T47D (cell line): ENCODE measurements around the gene SH2B3.

Experiments used
- DNase-seq, 2 experiments: peaks; one replicate each; pipeline versions ENCODE4 v3.0.0 to v3.0.0-alpha.2; 2011 to 2012; ENCODE audit warnings: low read depth in 1 of 2, low spot score in 1 of 2
- JUND ChIP-seq: IDR thresholded peaks from 2 replicates; pipeline ENCODE4 v1.6.1; 2012; ENCODE audit warnings: low read depth
- in situ Hi-C: cut with HindIII; loops from 2 replicates; pipeline ENCODE4 v1.10.0; 2016; ENCODE audit warnings: low sequenced_read_pairs, low pct_unique_long_range_greater_than_20kb

The SH2B3 gene

DNA sequence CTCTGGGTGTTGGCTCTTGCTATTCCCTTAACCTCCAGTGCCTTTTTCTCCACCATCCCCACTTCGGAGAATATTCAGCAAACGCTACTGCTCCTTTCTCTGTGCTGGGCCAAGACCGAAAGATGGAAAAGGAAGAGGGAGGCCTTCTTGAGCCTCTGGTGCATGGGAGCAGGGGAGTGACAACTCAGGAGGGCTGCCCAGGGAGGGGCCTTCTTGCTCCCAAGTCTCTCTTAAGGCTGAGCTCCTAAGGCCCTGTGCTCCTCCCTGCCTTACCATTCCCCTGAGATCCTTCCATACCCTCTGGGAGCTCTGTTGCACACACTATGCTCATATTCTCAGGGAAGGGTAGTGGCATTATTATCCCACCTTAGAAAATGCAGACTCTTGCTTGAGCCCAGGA, 34.9 kb downstream of the SH2B3 start:
- in situ Hi-C loops: no loop called here
- no peak for TF ChIP-seq JUND
- DNase-seq: no peak

DNA sequence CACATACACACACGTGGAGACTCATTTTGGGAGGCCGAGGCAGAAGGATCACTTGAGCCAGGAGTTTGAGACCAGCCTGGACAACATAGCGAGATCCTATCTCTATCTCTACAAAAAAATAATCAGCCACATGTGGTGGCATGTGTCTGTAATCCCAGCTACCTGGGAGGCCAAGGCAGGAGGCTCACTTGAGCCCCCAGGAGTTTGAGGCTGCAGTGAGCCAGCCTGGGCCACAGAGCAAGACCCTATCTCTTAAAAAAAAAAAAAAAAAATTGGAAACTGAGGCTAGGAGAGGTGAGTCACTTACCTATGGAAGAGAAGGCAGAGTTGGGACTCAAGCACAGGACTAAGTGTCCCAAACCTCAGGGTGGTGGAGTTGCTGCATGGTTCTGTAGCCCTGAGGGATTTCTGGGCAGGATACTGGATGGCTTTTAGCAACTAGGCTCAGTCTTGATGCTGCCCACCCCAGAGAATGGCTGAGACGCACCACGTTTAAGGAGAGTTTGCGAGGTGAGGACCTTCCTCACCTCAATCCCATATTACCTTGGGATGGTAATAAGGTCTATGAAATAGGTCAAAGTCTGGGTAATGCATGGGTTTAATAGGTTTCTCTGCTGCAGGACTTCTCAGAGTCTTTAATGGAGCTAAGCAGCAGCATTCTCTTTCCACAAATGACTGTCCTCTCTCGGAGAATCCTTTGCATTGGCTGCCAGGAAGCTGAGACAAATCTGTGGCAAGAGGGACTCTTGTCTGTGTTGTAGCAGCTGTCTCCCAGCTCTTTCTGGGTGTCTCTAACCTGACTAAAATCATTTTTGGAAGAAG, 35.6 kb downstream of the SH2B3 start:
- TF ChIP-seq JUND: no peak
- in situ Hi-C loops: no loop called here
- no peak for DNase-seq

DNA sequence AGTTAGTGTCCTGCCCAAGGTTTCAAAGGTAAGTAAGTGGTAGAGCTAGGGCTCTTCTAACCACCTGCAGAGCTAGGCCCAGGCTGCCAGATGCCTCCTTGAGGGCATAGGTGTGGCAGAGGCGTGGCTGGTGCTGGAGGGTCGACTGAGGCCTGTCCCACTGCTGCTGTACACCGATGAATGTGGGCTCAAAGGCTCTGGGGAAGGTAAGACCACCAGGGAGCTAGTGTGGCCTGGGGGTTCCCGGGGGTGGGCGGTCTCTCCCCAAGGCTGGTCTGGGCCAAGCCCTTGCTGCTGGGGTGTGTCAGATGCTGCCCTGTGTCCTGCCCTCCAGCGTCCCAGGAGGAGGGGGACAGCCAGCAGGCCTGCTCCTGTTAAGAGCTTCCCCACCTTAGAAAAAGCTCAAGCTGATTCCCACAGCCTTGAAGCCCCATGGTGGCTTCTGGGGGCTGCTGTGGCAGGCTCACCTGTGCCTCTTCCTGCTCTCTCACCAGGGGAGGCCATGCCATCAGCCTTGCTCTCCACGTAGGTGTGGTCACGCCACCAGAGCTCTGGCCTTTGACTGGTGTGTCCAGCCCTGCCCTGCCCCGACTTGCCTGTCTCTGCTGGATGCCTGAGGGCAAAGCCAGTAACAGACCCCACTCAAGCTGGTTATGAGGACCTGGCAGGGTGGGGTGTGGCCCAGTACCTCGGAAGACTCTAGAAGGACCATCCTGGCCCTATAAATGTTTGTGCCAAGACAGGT, 36.8 kb downstream of the SH2B3 start:
- DNase-seq: no peak
- in situ Hi-C loops: no loop called here
- no peak for TF ChIP-seq JUND

DNA sequence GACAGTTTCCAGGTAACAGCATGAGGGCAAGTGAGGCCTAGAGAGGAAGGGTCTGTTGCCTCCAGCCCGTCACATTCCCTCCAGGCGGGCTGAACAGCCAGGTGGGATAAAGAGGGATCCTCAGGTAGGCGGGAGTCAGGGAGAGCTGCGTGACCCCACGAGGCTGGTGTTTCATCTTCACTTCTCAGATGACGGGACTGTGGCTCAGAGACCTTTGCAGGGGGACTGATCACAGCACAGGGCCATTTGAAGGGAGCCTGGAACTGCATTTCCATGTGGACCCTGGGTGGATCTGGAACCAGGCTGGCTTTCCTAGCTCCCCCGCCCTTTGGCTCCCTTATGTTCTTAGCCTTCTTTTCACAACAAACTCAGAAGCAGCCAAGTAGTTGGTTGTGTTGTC, 37.4 kb downstream of the SH2B3 start:
- in situ Hi-C loops: no loop called here
- TF ChIP-seq JUND: no peak
- no peak for DNase-seq

DNA sequence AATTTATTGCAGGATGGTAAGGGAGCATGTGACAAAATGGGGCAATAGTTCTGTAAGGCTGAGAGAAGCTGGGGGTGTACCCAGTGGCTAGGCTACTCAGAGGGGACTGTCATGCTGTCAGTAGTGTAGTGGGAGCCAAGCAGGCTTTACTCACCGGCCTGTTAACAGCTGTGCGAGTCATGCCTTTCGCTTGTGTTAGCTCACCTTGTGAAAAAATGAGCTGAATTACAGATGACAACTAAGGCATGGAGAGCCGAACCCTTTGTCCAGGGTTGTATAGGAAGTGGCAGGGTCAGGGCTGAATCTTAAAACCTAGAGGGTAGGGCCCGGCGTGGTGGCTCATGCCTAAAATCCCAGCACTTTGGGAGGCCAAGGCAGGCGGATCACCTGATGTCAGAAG, 37.9 kb downstream of the SH2B3 start:
- in situ Hi-C loops: no loop called here
- no peak for DNase-seq
- no peak for TF ChIP-seq JUND

DNA sequence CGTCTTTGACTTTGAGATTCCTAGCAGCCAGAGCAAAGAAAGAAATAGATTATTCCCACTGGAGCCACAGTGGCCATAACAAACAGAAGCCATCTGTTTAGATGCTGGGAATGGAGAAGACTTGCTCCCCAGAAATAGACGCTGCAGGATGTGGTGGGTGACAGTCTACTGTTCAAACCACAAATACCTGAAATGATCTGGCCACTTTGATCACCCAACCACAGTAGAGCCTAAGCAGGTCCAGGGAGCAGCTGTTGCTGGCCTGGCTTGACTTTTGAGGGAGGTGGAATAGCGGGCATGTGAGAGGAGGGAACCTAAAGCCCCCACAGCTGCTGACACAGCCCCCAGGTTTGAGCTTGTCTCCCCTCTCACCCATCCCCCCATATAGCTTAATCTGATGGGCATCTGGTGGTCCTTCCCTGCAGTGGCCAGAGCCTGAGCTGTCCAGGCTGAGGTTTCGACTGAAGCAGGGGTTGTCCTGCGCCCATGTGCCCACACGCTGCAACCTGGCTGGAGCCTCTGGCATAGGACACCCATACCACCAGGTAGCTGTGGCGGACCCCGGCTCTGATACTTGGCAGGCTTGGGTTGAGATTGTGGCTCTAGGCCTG, 38.7 kb downstream of the SH2B3 start:
- in situ Hi-C loops: no loop called here
- no peak for DNase-seq
- TF ChIP-seq JUND: no peak

DNA sequence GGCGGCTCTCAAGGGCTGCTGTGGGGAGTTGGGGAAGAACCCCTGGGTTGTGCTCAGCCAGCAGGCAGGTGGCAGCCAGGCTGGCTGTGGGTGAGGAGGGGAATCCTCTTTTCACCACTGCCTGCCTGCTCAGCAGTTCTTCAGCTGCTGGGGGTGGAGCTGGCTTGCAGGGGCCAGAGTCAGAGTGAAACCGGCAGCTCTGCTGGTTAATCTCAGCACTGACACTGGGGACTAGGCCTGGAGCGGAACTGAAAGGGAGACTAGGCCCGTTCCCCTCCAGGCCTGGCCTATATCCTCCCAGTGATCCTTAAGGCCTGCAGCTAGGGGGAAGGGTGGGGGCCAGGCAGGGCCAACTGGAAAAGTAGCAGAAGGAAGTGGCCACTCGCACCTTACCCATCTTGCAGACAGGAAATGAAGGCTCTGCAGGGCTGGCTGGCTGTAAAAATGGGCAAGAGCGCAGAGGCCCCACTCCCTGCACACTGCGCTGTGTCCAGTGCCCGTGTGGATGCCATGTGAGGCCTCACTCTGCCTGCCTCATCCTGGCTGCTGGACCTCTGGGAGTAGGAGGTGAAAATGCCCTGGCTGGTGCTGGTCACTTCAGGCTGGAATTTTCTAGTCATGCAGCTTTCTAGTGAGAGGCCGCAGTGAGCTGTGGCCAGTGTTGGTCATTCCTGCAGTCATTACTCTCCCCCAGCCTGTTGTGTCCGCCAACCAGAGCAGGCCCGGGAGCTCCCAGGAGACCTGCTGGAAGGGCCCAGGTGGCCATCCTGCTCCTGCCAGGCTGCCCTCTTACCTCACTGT, 39.4 kb downstream of the SH2B3 start:
- in situ Hi-C loops: no loop called here
- no peak for TF ChIP-seq JUND
- no peak for DNase-seq

DNA sequence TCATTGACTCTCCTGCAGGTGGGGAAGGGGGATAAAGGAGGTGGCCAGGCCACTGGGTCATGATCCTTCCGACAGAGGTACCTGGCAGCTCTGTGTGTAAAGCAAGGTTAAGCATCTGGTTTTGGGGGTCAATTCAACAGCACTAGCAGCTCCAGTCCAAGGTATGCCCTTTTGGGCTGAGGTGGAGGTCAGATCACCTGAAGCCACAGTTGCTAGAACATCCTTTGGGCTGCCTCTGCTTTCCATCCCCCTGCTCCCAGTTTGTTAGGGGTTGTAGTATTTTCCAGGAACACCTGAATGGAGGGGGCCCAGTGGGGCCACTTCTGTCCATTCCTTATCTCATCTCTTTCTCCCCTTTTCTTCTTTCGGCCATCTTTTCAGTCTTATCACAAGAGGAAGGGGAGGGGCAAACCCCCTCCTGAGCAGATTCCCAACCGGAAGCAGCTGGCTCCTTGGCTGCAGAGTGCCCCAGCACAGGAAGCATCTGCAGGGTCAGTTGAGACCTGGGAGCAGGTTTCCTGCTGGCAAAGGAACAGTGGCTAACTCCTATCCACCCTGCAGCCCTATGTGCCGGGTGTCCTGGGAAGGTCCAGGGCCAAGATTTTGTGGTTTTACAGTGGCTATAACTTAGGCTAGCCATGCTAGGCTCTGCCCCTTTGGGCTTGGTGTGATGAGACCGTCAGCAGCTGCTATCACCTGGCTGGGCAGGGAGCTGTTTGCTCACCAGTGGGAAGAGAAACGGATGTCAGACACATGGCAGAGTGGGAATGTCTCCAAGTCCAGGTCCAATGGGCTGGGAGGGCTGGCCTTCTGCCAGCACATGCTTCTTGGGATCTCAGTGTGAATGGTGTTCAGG, 40.2 kb downstream of the SH2B3 start:
- no peak for TF ChIP-seq JUND
- no peak for DNase-seq
- in situ Hi-C loops: no loop called here

DNA sequence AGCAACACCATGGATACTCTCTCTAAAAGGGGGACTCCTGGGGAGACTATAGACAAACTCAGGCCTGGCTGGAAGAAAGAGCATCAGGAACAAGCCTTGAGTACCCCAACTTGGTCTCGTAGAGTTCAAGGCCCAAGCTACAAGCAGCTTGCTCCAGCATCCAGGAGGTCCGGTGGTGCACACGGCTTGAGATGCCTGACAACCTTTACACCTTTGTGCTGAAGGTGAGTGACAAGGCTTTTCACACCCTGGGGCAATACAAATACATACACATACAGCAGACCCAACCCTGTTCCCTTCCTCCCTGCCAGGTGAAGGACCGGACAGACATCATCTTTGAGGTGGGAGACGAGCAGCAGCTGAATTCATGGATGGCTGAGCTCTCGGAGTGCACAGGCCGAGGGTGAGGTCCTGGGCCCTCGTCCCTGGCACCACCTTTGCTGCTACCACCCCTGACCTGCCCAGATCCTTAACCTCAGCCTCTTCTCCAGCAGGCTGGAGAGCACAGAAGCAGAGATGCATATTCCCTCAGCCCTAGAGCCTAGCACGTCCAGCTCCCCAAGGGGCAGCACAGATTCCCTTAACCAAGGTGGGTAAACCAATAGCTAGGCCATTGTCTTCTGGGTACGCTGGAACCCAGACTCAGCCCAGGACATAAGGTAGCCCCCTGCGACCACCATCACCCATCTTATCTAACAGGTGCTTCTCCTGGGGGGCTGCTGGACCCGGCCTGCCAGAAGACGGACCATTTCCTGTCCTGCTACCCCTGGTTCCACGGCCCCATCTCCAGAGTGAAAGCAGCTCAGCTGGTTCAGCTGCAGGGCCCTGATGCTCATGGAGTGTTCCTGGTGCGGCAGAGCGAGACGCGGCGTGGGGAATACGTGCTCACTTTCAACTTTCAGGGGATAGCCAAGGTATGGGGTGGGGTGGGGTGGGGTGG, 41.2 kb downstream of the SH2B3 start:
- TF ChIP-seq JUND: no peak
- no peak for DNase-seq
- in situ Hi-C loops: no loop called here

DNA sequence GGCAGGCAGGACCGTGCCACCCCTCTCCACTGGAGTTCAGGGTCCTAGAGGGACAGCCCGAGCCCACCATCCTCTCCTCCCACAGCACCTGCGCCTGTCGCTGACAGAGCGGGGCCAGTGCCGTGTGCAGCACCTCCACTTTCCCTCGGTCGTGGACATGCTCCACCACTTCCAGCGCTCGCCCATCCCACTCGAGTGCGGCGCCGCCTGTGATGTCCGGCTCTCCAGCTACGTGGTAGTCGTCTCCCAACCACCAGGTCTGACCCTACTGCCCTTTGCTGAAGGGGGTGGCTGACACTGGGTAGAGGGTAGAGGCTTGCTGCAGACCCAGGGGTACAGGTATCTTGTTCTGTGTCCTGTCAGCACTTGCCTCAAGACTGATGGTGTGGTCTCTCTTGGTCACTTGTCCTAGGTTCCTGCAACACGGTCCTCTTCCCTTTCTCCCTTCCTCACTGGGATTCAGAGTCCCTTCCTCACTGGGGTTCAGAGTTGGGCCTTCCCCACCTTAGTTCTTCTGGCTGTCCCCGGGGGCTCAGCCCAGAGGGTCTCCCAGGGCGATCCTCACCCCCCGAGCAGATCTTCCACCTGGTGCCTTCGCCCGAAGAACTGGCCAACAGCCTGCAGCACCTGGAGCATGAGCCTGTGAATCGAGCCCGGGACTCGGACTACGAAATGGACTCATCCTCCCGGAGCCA, 42.0 kb downstream of the SH2B3 start:
- no peak for DNase-seq
- in situ Hi-C loops: no loop called here
- no peak for TF ChIP-seq JUND
